IPS-18c (cell line): ENCODE measurements around the gene PTTG1.
"Not testable (repeated sequence)": the region's sequence is repeated elsewhere in the genome, so short reads cannot be mapped to it uniquely, and the experiment has no call there.

Experiments
- H3K4me3 ChIP-seq: 2 replicates; pipeline ENCODE4 v1.7.0; 2013; ENCODE audit warnings: low read depth, mild to moderate bottlenecking, low read length, moderate library complexity; ENCODE audit not compliant: insufficient read depth
- H3K9me3 ChIP-seq: one replicate; pipeline ENCODE4 v1.6.1; 2013; ENCODE audit warnings: mild to moderate bottlenecking, low read length, moderate library complexity; ENCODE audit not compliant: control insufficient read depth, insufficient read depth

Gene PTTG1

DNA sequence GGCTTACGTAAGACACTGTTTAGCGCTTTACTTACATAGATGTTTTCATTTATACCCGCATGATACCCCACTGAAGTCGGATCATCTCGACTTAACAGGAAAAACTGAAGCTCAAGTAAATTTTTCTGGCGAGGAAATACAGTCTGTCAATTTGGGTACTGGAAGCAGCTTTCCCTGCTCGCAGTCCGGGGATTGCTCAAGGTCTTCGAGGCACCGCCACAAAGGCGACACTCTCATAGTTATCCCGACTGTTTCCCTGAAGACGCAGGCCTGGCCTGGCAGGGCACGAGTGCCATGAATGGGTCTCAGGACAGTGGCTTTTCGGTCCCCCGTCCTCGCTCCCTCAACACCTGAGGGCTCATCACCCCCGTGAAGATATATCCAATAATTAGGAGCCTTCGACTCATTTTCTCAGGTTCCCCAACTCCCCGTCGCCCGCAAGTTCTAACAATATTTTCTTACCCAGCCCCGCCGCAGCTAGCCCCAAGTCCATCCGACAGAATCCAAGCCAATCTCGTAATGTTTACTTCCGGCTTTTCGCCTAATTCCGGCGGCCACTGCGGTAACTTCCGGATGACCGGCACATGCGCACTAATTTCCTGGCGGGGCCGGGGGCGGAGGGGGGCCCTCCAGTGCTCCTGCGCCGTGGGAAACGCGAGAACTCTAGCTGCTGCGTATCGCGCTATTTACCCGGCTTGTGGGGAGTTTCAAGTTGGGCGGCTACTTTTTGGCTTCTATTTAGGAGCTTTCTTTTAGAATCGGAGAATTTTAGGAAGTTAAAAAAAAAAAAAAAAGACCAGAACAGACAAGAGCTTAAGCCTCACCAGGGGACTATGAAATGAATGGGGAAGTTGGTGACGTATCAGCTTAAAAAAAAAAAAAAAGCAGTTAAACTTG lies 2.8 kb upstream of the PTTG1 start, which contains the start of gene SLU7:
Gene SLU7 (minus strand): TSS at position 521 of the 897 bp plus-strand sequence. CDS start 3,787 bp downstream, outside the sequence.
- peak within 1 kb of the TSS; percentile 79 for H3K4me3 ChIP-seq
- no peaks in the 10 kb centered on the region for H3K9me3 ChIP-seq

DNA sequence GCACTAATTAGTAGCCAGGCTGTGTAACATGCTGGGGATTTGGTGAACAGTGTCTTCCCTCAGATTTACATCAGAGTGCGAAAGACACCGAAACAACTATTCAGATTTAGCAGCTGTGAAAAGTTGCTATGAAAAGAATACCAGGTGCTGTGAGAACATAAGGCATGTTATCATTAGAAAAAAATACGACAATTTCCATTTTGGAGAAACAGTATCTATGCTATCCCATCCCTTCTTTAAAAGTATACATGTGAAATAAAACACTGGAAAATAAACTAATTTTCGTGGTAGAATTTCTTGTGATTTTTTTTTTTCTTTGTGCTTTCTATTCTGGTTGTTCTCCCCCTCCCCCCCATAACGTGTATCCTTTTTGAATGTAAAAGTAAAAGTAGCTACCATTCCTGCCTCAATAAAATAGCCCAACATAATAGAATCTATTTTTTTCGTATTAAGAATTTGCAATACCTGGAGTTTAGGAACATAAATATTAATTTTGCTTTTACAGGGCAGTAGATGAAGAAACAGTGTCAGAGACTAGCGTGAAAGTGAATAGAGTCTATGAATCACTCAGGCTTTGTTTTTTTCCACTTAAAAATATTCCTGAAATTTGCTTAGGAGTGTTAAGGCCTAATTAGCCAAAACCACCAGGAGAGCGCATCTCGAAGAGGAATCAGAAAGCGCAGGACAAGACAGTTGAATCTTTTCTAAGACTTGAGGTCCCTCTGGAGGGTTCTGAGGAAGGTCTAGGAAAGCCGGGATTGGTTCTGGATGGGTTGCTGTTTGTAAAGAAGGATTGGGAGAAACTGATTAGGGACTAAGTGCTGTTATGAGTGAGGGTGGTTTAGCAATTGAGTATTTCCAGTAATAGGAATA lies 2.0 kb upstream of the PTTG1 start:
- no peaks in the 10 kb centered on the region for H3K9me3 ChIP-seq
- H3K4me3 ChIP-seq, result peak overlapping the region; percentile 79

DNA sequence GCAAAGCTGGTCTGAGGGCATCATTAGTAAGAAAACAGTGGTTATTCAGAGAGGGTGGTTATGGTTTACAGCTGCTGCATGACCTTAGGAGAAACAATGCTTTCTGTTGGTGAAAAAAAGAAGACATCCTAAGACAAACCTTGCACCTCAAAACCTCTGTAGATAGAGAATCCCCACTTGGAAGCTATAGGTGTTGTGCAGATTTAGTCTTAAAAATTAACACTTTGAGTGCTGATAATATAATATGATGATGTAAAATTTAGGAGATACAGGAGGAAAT lies 1.4 kb upstream of the PTTG1 start:
- no peak overlapping the region for H3K4me3 ChIP-seq

DNA sequence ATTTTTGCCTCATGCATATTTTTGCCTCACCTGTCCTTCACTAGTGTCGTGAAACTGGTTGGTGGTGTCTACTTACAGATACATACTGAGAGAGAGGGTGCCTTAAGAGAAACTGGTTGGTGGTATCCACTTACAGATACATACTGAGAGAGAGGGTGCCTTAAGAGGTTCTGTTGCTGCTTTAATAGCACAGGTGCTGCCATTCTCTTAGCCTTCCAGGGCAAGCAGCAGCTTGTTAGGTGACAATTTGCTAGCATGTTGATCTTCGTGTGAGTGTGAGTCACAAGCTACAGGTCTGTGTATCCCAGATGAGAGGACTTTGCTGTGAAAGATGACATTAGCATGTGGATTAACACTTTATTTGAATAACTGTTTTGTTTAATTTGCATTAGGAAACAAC lies 1.4 kb downstream of the PTTG1 start:
- Histone ChIP-seq H3K4me3 (peak overlapping the region; percentile 36), H3K9me3 (no peaks in the 10 kb centered on the region)

More for the DNA sequence above, 1.4 kb upstream of the PTTG1 start:
- H3K9me3 ChIP-seq, result no peaks in the 10 kb centered on the region

DNA sequence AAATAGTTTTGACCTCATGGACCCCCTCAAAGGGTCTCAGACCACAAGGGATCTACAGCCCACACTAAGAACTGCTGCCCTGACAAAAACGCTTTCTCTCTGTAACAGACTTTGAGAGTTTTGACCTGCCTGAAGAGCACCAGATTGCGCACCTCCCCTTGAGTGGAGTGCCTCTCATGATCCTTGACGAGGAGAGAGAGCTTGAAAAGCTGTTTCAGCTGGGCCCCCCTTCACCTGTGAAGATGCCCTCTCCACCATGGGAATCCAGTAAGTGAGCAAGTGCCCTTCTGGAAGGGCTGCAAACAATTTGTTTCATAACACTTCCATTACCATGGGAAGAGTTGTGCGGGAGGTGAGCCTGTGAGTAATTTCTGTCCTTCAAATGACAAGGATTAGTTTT lies 6.0 kb downstream of the PTTG1 start:
- no peaks in the 10 kb centered on the region for H3K9me3 ChIP-seq
- no peak overlapping the region for H3K4me3 ChIP-seq

DNA sequence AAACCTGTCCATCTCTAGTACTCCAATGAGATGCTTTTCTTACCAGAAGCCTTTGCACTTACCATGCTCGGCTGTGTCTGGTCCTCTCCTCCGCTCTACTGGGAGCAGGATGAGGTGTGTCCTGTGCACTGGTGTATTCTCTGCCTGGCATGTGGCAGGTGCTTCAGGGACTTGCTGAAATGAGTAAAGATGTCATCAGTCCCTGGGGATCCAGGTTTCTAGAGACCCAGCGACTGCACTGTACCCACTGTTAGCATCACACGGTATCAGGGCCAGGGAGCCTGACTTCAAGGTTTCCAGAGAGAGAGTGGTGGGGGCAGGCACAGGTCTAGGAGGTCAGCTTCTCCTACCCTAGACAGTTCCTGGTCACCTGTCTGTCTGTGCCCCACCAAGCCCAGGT lies 10.5 kb downstream of the PTTG1 start:
- Histone ChIP-seq H3K4me3 (no peak overlapping the region), H3K9me3 (no peaks in the 10 kb centered on the region)

DNA sequence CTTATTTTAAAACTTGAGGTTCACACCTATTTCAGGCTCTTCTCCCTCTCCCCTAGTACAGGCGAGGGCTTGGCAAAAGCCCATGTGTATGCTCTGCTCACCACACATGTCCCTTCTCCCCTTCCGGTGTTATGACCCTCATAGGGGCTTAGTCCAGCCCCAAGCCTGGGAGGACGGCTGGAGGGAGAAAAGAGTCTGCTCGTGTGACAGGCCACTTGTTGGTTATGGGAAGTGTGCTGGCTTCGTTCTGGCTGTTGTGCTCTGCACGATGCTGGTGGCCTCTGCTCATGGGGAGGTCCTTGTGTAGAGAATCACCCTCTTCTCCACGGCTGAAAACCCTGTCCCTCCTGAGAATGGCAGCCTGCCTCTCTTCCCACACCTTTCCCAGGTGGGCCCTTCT lies 11.1 kb downstream of the PTTG1 start:
- H3K9me3 ChIP-seq, result no peaks in the 10 kb centered on the region
- H3K4me3 ChIP-seq, result no peak overlapping the region

DNA sequence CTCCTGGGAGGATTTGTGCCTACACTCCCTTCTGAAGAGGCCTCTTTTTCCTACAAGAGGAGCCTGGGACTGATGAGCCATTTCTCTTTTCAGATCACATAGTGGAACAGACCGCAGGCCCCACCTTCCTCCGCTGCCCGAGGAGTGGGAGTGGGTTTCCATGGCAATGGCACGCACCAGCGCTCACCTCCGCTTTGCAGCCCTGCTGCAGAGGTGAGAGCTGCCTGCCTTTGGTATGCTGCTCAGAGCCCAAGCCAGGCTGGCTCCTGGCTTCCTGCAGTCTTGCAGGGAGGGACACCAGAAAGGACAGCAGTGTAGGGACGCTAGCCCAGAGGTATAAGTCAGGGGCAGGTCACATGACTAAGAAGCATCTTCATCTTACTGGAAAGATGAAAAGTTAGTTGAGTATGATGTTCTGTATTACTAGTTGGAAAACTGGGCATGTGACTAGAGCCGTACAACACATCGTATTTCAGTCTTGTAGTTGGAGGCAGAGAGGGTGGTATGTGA lies 12.4 kb downstream of the PTTG1 start:
- H3K9me3 ChIP-seq, result no peaks in the 10 kb centered on the region
- no peak overlapping the region for H3K4me3 ChIP-seq

DNA sequence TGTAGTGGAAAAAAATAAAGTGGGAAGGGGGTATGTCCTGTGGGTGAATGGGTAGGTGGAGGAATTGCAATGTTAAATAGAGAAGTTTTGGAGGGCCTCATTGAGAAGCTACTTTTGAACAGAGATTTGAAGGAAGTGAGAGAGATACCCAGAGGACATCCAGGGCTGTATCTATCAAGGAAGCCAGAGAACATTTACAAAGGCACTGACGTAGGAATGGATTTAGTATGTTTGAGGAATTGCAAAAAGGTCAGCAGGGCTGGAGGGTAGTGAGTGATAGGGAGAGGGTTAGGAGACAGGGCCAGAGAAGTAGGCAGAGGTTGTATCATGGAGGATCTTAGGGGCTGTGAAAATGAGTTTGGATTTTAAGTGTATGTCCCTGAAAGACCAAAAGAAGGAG lies 13.9 kb downstream of the PTTG1 start:
- Histone ChIP-seq H3K9me3 (no peaks in the 10 kb centered on the region), H3K4me3 (no peak overlapping the region)

DNA sequence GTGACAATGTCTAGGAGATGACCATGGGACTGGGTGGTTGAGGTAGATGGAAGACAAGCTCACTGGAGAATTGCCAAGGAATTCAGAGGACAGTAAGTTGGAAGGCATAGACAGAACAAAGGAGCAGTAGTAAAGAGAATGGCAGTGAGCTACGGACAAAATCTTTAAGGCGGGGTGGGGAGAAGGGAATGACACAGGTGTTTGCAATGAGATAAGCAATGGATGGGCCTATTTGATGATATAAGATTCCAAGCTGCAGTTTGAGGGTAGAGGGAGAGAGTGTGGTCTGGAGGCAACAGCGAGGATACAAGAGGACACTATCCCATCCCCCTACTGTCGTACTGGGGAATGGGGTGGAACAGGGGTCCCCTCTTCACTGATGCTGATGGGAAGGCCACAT lies 14.4 kb downstream of the PTTG1 start:
- no peak overlapping the region for H3K4me3 ChIP-seq
- H3K9me3 ChIP-seq, result no peaks in the 10 kb centered on the region

DNA sequence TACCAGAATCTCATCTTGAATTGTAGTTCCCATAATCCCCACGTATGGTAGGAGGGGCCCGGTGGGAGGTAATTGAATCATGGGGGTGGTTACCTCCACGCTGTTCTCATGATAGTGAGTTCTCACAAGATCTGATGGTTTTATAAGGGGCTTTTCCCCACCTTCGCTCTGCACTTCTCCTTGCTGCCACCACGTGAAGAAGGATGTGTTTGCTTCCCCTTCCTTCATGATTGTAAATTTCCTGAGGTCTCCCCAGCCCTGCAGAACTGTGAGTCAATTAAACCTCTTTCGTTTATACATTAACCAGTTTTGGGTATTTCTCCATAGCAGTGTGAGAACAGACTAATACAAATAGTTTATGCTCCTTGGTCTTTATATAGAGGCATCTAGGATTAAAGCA lies 15.0 kb downstream of the PTTG1 start:
- H3K9me3 ChIP-seq, H3K4me3 ChIP-seq: not testable (repeated sequence)

DNA sequence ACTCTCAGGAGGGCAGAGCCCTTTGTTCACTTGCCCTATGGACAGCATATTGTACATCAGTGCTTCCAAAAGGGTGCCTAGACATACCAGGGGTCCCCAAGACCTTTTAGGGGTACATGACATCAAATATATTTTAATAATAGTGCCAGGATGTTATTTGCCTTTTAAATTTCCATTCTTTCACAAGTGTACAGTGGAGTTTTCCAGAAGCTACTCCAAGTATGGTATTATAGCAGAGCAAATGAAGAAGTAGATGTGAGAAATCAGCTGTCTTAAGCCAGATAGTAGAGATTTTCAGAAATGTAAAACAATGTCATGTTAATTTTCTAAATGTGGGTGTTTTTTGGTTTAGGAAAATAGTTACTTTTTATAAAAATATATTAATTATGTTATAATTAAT lies 15.6 kb downstream of the PTTG1 start:
- no peaks in the 10 kb centered on the region for H3K9me3 ChIP-seq
- H3K4me3 ChIP-seq, result no peak overlapping the region

DNA sequence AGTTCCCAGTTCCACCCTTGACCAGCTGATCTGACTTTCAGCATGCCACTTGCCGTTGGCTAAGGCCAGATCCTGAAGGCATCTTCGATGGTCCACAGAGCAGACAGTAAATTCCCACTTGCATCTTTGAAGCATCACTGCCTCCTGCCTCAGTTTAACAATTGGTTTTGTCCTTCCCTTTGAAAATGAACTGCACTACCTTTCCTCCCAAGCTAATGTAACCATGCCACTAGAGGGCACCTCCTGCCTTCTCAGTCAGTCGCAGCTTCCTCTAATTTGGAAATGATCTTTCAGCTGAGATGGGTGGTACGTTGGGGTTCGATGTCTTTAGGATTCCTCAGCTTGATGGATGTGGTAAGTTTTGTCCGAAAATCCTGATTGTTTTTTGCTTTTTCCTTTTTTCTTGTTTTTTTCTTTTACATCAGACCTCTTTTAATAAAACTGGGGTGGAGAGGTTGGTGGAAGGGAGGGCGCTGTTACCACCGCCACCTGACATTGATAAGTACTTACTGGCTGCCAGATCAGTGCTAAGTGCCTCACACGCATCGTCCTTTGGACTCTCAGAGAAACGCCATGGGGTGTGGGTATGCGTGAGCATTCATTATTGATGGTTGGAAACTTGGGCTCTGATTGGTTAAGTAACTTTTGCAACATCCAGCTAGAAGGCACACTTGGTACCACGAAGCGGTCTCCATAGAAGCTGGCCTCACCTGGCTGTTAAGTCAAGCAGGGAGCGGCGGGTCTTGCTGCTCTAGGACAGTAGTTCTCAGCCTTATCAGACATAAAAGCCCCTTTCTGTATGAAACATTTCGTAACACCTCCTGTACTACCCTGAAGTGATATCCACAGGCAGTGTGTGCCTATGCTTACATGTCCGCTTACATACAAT lies 16.9 kb downstream of the PTTG1 start:
- H3K4me3 ChIP-seq, result peak overlapping the region; percentile 46

DNA sequence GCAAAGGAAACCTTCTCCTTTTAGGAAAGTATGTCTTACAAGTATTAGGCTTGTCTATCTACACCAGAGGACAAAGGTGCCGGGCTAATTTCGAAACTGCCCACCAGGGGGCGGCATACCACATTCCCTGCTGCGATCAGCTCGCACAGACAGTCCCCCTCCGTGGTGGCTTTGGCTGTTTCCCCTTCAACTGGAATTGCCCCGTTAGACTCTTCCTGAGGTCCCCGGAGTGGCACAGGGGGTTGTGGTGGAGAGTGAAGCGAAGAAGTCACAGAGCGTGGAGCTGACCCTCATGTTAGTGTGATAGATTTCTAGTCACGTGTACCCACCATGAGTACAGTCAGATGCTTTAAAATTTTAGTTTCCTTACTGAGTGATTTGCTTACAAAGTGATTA lies 17.5 kb downstream of the PTTG1 start:
- Histone ChIP-seq H3K4me3 (peak overlapping the region; percentile 46; the same call in 1 of the 2 replicates), H3K9me3 (no peaks in the 10 kb centered on the region)

More for the DNA sequence above, 16.9 kb downstream of the PTTG1 start:
- no peaks in the 10 kb centered on the region for H3K9me3 ChIP-seq

DNA sequence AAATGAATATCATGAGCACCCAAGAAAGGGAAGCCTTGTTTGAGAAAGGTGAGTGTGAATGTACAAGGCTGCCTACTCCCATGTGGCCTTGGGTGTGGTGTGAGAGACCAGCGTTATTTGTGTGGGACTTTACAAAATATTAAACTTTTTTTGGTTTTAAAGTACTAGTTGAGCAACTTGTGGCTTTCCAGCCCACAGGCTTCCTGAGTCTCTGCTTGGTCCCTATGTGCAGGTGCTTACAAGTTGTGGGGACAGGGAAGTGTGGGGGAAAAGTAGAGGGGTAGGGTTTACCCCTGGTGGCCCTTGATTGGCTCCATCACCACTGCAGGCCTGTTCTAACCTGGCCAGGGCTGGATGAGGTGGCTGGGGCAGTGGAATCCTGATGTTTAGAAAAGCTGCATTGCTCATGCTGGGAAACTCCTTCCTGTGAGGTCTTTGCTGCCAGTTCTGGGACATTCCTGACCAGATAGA lies 19.7 kb downstream of the PTTG1 start:
- no peak overlapping the region for H3K4me3 ChIP-seq

DNA sequence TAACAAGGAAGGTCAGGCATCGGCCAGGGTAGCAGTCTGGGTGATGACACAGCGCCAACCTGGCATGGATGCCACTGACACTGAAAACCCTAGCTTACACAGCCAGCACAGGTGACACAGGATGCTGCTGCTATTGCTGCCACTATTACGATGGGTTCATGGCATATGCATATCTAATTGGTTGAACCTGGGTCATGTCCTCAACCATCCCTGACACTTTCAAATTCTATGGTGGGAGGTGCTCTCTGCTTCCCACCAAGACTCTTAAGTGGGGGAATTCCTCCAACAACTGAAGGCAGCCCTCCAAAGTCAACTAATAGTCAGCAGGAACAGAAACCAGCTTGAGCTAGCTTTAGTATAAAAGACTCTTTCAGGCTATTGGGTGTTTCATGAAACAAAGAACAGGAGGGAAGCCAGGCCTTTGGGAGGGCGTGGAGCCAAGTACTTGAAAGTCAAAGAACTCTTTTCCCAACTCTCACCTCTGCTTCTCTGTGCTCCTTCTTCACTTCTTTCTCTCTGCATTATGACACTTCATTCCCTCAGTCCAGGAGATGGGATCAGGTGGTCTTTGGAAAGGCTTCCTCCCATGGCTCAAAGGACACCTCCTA lies 21.3 kb downstream of the PTTG1 start:
- Histone ChIP-seq H3K4me3 (no peak overlapping the region), H3K9me3 (no peaks in the 10 kb centered on the region)

More for the DNA sequence above, 19.7 kb downstream of the PTTG1 start:
- no peaks in the 10 kb centered on the region for H3K9me3 ChIP-seq
